Measurements from ENCODE around the gene CPEB2. TPM values are rescaled to one million over a fixed set of nuclear protein-coding genes. Genes with fewer than 3 reads are reported as not detected.

The CPEB2 gene
- total and polyA plus RNA-seq, 5 donors = 5.3 to 18.3 (median 13.2) TPM

DNA sequence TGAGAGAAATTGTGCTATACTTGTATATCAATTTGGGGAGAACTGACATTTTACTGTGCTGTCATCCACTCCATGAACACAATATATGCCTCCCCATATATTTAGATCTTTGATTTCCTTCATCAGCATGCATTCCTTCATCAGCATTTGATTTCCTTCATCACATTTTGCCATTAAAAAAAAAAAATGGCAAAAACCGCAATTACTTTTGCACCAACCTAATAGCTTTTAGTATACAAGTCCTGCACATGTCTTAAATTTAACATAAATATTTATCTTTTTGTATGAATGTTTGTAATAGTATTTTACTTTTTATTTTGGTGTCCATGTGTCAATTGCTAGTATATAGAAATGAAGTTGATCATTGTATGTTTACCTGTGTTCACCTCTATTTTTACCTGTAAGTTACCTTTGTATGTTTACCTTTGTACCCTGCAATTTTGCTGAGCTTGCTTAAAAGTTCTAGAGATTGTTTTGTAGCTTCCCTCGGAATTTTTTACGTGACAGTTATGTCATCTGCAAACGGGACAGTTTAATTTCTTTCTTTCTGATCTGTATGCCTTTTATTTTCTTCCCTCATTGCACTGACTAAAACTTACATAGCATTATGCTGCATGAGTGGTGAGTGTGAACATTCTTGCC, 86.2 kb downstream of the CPEB2 start:
- 89% methylated on average over 4 of the region's 4 CpGs for WGBS
- no peaks in the 10 kb centered on the region for H3K27me3 ChIP-seq (ENCODE audit: control insufficient read depth, insufficient read depth)
- ATAC-seq (no peak), DNase-seq (no peak)
- no peak overlapping the region for H3K27ac ChIP-seq (ENCODE audit: low read length)
- H3K9me3 ChIP-seq (ENCODE audit: control insufficient read depth, low read length) = no peaks in the 10 kb centered on the region
- intact Hi-C loops (cut with DNase I) = no loop called here
- H3K4me3 ChIP-seq (ENCODE audit: low read length) = no peak overlapping the region
- H3K4me1 ChIP-seq (ENCODE audit: control insufficient read depth, insufficient read depth, low read length) = no peaks in the 10 kb centered on the region

DNA sequence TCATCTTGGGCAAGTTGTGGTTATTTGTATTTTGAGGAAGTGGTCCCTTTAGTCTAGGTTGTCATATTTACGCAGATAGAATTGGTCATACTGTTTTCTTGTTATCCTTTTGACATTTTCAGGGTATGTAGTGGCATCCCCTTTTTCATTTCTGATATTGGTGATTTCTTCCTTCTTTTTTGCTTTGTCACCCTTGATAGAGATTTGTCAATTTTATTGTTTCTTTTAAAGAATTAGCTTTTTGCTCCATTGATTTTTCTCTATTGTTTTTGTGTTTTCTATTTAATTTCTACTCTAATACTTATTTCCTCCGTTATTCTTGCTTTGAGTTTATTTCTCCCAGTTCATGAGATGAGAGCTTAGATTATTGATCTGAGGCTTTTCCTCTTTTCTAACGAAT, 87.7 kb downstream of the CPEB2 start:
- WGBS = 92% methylated on average over 3 of the region's 3 CpGs
- Histone ChIP-seq H3K9me3 (ENCODE audit: control insufficient read depth, low read length) (no peaks in the 10 kb centered on the region), H3K27me3 (ENCODE audit: control insufficient read depth, insufficient read depth) (no peaks in the 10 kb centered on the region), H3K4me3 (ENCODE audit: low read length) (no peak overlapping the region), H3K27ac (ENCODE audit: low read length) (no peak overlapping the region), H3K4me1 (ENCODE audit: control insufficient read depth, insufficient read depth, low read length) (no peaks in the 10 kb centered on the region)
- no peak for ATAC-seq
- intact Hi-C loops (cut with DNase I) = no loop called here
- no peak for DNase-seq

DNA sequence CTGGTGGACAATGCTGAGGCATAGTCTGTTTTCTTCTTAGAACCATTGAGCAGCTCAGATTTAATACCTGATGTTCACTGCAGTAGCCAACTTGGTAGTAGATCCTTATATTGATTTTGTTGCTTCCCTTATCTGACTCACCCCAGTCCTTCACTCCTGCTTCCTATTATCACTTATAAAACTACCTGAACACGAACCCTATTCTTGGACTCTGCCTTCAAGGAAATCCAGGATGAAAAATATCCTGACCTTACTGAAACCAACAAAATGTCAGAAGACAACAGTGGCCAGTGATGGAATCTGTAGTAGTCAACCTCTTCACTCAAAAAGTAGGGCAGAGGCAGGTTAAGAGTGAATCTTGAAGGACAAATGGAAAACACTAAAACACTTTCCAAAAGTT, 98.1 kb downstream of the CPEB2 start:
- WGBS = 71% methylated on average over 1 of the region's 1 CpG
- Histone ChIP-seq H3K4me3 (ENCODE audit: low read length) (no peak overlapping the region), H3K9me3 (ENCODE audit: control insufficient read depth, low read length) (no peaks in the 10 kb centered on the region), H3K27me3 (ENCODE audit: control insufficient read depth, insufficient read depth) (no peaks in the 10 kb centered on the region), H3K27ac (ENCODE audit: low read length) (no peak overlapping the region), H3K4me1 (ENCODE audit: control insufficient read depth, insufficient read depth, low read length) (no peaks in the 10 kb centered on the region)
- ATAC-seq = no peak
- DNase-seq = no peak
- intact Hi-C loops (cut with DNase I) = no loop called here

DNA sequence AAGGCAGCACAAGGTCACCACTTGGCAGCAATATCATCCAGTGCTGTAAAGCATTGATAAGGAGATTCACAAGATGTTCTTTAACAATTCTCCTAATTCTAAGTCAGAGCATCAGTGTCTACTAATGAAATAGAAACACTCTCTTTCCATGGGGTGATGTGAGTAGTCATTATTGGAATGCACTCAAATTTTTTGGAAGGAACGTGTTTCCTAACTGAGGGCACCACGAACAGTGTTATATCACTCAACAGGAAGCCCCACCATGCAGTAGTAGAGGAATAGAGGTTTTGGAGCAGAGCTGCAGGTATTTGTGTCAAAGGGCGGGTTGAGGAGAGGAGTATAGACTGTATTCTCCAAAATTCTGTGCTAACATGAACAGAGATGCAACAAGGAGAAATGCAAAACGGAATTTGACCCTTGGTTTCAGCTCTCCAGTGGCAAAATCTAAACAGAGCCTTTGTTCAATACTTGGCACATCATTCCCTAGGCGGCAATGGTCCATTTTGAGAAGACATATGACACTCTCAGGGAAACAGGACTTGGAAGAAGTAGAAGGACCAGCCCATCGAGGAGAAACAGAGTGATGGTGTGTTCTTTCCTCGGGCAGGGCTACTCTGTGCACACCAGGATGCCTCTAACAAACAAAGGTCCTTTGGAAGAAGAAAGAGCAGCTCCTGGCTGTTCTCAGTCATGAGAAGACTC, 98.9 kb downstream of the CPEB2 start:
- Histone ChIP-seq H3K9me3 (ENCODE audit: control insufficient read depth, low read length) (no peaks in the 10 kb centered on the region), H3K4me1 (ENCODE audit: control insufficient read depth, insufficient read depth, low read length) (no peaks in the 10 kb centered on the region), H3K27me3 (ENCODE audit: control insufficient read depth, insufficient read depth) (no peaks in the 10 kb centered on the region), H3K27ac (ENCODE audit: low read length) (no peak overlapping the region), H3K4me3 (ENCODE audit: low read length) (no peak overlapping the region)
- ATAC-seq (no peak), DNase-seq (no peak)
- intact Hi-C loops (cut with DNase I) = no loop called here
- 63% methylated on average over 7 of the region's 7 CpGs for WGBS

DNA sequence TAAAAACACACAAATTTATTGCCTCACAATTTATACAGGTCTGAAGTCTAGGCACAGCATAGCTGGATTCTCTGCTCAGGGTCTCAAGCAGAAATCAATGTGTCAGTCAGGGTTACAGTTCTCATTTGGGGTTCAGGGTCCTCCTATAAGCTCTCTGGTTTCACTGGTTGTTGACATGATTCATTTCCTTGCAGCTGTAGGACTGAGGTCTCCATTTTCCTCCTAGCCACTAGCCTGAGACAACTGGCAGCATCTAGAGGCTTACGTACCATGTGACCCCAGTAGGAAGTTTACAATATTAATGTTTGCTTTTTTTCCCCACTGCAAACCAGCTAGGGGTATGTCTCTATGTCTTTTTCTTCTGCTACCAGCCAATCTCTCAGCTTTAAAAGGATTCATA, 102.5 kb downstream of the CPEB2 start:
- Histone ChIP-seq H3K4me1 (ENCODE audit: control insufficient read depth, insufficient read depth, low read length) (no peaks in the 10 kb centered on the region), H3K9me3 (ENCODE audit: control insufficient read depth, low read length) (no peaks in the 10 kb centered on the region), H3K27me3 (ENCODE audit: control insufficient read depth, insufficient read depth) (no peaks in the 10 kb centered on the region), H3K4me3 (ENCODE audit: low read length) (no peak overlapping the region), H3K27ac (ENCODE audit: low read length) (no peak overlapping the region)
- 87% methylated on average over 1 of the region's 1 CpG for WGBS
- no peak for DNase-seq
- intact Hi-C loops (cut with DNase I) = no loop called here
- ATAC-seq = no peak

DNA sequence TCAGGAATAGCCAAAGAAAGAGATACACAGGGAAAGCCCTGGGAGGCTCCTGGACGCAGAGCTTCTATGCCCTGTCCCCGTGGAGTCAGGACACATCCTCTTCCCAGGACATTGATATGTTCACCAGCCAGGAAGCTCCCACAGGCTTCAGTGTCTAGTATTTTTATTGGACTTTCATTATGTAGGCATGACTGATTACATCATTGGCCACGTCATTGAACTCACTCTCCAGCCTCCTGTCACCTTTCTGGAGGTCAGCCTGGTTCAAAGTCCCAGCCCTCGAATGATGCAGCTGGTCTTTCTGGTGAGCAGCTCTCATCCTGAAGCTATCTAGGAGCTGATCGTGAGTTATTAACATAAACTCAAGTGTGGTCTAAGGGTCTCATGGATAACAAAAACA, 104.1 kb downstream of the CPEB2 start:
- Histone ChIP-seq H3K27ac (ENCODE audit: low read length) (no peak overlapping the region), H3K9me3 (ENCODE audit: control insufficient read depth, low read length) (no peaks in the 10 kb centered on the region), H3K27me3 (ENCODE audit: control insufficient read depth, insufficient read depth) (no peaks in the 10 kb centered on the region), H3K4me1 (ENCODE audit: control insufficient read depth, insufficient read depth, low read length) (no peaks in the 10 kb centered on the region), H3K4me3 (ENCODE audit: low read length) (no peak overlapping the region)
- intact Hi-C loops (cut with DNase I) = no loop called here
- no peak for DNase-seq
- ATAC-seq = no peak
- WGBS = 50% methylated on average over 5 of the region's 5 CpGs

DNA sequence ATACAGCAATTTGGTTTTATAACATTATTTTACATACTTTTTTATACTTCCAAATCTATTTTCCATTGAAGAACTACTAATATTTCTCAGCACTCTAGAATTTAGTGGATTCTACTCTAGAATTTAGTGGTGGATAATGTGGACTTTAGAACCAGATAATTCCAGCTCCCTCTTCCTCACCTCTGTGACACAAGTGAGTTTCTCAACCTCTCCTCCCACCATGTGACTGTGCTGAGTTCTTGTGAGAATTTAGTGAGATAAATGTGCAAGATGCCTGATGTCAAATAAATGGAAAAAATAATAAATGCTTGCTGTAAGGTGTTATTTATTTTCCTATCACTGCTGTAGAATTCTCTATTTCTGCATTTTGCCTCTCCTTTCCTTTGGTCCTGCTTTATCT, 107.3 kb downstream of the CPEB2 start:
- H3K4me3 ChIP-seq (ENCODE audit: low read length) = no peak overlapping the region
- H3K9me3 ChIP-seq (ENCODE audit: control insufficient read depth, low read length) = no peaks in the 10 kb centered on the region
- intact Hi-C loops (cut with DNase I) = no loop called here
- DNase-seq = no peak
- H3K27ac ChIP-seq (ENCODE audit: low read length) = no peak overlapping the region
- ATAC-seq = no peak
- H3K4me1 ChIP-seq (ENCODE audit: control insufficient read depth, insufficient read depth, low read length) = no peaks in the 10 kb centered on the region
- H3K27me3 ChIP-seq (ENCODE audit: control insufficient read depth, insufficient read depth) = no peaks in the 10 kb centered on the region

DNA sequence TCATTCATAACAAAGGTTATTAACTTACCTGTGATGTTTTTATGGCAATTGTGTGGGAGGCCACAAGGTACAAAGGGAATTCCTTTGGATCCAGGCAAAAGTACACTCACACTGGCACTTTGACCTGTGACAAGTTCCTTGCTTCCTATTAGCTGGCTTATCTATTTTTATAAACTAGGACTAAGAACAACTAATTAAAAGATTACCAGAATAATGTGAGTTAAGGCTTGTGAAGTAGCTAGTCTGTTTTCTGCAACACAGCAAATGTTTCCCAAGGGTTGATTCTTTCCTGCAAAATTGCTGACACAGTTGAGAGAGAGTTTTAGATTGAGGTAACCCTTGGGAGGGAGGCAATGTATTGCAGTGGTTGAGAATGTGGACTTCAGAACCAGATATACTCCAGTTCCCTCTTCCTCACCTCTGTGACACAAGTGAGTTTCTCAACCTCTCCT, 107.9 kb downstream of the CPEB2 start:
- ATAC-seq = no peak
- Histone ChIP-seq H3K9me3 (ENCODE audit: control insufficient read depth, low read length) (no peaks in the 10 kb centered on the region), H3K27ac (ENCODE audit: low read length) (no peak overlapping the region), H3K4me3 (ENCODE audit: low read length) (no peak overlapping the region), H3K27me3 (ENCODE audit: control insufficient read depth, insufficient read depth) (no peaks in the 10 kb centered on the region), H3K4me1 (ENCODE audit: control insufficient read depth, insufficient read depth, low read length) (no peaks in the 10 kb centered on the region)
- no peak for DNase-seq
- intact Hi-C loops (cut with DNase I) = no loop called here

DNA sequence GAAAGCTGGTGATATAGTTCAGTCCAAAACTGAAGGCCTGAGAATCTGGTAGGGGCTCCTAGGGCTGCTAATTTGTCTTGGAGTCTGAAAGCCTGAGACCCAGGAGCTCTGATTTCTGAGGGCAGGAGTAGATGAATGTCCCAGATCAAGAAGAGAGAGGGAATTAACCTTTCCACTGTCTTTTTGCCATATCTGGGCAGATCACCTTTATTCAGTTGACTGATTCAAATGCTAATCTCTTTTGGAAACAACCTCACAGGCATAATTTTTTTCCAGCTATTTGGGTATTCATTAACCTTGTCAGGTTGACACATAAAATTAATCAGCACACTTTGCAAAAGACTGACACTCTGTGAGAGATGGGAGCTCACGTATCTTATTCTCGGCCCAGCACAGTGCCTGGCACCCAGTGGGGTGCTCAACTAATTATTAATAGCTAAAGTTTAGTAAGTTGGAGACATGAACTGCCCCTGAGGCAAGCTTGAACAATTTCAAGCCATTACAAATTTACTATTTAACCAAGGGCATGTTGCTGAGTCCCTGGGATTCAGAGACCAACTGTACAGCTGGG, 114.3 kb downstream of the CPEB2 start:
- no peaks in the 10 kb centered on the region for H3K27me3 ChIP-seq (ENCODE audit: control insufficient read depth, insufficient read depth)
- intact Hi-C loops (cut with DNase I) = no loop called here
- DNase-seq (no peak), ATAC-seq (no peak)
- 87% methylated on average over 2 of the region's 2 CpGs for WGBS
- no peaks in the 10 kb centered on the region for H3K9me3 ChIP-seq (ENCODE audit: control insufficient read depth, low read length)
- no peak overlapping the region for H3K4me3 ChIP-seq (ENCODE audit: low read length)
- H3K27ac ChIP-seq (ENCODE audit: low read length) = no peak overlapping the region
- H3K4me1 ChIP-seq (ENCODE audit: control insufficient read depth, insufficient read depth, low read length) = no peaks in the 10 kb centered on the region

DNA sequence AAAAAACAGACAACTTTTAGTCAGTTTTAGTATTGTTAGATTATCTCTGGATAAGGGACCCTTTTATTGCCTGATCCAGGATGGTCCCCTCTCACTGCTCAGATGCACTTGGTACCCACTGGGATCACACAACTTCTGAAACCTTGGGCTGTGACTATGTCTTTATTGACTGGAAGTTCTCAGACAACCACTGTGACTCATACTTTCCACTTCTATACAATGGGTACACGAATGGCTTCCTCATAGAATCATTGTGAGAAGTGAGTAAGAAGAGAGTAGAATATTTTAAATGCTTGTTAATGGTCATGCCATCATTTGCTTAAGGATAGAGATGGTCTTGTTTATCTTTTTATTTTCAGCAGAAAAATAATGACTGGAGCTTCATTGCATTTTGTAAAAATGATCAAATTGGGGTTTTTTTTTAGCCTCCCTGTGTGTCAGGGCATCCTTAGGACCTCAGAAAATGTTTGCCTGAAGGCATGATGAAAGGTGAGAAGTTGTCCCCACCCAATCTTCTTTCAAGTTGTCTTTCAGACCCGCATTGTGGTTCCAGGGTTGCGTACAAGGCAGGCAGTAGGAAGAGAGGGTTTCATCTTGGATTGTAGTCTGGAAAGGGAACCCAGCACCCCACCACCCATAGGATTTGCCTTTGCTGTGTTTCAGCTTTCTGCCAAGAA, 115.1 kb downstream of the CPEB2 start:
- intact Hi-C loops (cut with DNase I) = no loop called here
- Histone ChIP-seq H3K4me3 (ENCODE audit: low read length) (no peak overlapping the region), H3K27ac (ENCODE audit: low read length) (no peak overlapping the region), H3K27me3 (ENCODE audit: control insufficient read depth, insufficient read depth) (no peaks in the 10 kb centered on the region), H3K4me1 (ENCODE audit: control insufficient read depth, insufficient read depth, low read length) (no peaks in the 10 kb centered on the region), H3K9me3 (ENCODE audit: control insufficient read depth, low read length) (no peaks in the 10 kb centered on the region)
- DNase-seq (no peak), ATAC-seq (no peak)
- 84% methylated on average over 3 of the region's 3 CpGs for WGBS

DNA sequence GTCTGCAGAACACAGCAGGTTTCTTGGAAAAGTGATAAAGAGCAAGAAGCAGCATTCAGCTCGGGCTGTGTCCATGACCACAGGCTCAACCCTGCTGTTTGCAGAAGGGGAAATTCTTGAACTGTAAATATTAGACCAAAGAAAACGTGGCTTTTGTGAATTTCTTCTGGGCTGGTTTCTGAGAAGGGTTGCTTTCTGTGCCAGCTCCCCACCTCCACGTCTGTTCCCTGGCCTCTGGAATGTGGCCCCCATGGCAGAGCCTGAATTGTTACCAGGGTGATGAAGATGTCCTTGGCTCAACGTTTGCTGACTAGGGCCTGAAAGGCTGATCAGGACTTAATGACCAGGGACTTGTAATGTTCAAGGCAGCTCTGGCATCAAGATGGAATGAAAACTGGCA, 116.0 kb downstream of the CPEB2 start:
- 44% methylated on average over 4 of the region's 4 CpGs for WGBS
- no peaks in the 10 kb centered on the region for H3K9me3 ChIP-seq (ENCODE audit: control insufficient read depth, low read length)
- no peaks in the 10 kb centered on the region for H3K27me3 ChIP-seq (ENCODE audit: control insufficient read depth, insufficient read depth)
- no peaks in the 10 kb centered on the region for H3K4me1 ChIP-seq (ENCODE audit: control insufficient read depth, insufficient read depth, low read length)
- no peak overlapping the region for H3K4me3 ChIP-seq (ENCODE audit: low read length)
- intact Hi-C loops (cut with DNase I) = no loop called here
- DNase-seq (no peak), ATAC-seq (no peak)
- H3K27ac ChIP-seq (ENCODE audit: low read length) = no peak overlapping the region

Measured in right cardiac atrium (tissue), 5 donors.